ENCODE results near the gene USP20.

DNA sequence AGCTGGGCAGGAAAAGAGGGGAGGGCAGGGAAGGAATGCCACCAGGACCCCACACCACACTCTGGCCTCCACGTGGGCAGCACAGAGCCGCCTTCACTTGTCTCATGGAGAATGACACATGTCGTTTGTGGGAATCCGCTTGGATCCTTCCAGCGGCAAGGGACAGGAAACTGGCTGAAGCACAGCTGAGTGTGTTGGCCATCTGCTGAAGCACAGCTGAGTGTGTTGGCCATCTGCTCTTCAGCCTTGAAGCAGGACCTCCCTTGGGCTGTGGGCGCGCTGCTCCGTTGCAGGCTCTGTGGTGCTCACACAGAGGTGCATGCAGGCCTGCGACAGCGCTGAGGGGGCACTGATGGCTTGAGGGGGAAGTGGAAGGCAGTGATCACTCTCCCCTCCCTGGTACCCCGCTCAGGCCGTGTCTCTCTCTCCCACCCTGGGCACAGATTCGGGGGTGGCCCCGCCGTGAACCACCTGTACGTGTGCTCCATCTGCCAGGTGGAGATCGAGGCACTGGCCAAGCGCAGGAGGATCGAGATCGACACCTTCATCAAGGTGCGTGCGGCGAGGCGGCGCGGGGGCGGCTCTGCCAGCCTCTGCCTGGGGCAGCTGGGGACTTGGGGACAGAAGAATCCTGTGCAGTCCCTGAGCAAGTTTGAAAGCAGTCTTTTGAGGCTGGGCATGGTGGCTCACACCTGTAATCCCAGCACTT, 40.6 kb downstream of the USP20 start:
- TF ChIP-seq, protein P1, sequence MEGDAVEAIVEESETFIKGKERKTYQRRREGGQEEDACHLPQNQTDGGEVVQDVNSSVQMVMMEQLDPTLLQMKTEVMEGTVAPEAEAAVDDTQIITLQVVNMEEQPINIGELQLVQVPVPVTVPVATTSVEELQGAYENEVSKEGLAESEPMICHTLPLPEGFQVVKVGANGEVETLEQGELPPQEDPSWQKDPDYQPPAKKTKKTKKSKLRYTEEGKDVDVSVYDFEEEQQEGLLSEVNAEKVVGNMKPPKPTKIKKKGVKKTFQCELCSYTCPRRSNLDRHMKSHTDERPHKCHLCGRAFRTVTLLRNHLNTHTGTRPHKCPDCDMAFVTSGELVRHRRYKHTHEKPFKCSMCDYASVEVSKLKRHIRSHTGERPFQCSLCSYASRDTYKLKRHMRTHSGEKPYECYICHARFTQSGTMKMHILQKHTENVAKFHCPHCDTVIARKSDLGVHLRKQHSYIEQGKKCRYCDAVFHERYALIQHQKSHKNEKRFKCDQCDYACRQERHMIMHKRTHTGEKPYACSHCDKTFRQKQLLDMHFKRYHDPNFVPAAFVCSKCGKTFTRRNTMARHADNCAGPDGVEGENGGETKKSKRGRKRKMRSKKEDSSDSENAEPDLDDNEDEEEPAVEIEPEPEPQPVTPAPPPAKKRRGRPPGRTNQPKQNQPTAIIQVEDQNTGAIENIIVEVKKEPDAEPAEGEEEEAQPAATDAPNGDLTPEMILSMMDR (IDR thresholded peaks at IDR 0.05): no peak
- TF ChIP-seq POLR2AphosphoS5 (IDR thresholded peaks at IDR 0.05) (no peak), EP300 (IDR thresholded peaks at IDR 0.05) (no peak)

All from upper lobe of left lung (tissue), 4 donors.